ENCODE measurements around the gene MPIG6B.

Gene MPIG6B

DNA sequence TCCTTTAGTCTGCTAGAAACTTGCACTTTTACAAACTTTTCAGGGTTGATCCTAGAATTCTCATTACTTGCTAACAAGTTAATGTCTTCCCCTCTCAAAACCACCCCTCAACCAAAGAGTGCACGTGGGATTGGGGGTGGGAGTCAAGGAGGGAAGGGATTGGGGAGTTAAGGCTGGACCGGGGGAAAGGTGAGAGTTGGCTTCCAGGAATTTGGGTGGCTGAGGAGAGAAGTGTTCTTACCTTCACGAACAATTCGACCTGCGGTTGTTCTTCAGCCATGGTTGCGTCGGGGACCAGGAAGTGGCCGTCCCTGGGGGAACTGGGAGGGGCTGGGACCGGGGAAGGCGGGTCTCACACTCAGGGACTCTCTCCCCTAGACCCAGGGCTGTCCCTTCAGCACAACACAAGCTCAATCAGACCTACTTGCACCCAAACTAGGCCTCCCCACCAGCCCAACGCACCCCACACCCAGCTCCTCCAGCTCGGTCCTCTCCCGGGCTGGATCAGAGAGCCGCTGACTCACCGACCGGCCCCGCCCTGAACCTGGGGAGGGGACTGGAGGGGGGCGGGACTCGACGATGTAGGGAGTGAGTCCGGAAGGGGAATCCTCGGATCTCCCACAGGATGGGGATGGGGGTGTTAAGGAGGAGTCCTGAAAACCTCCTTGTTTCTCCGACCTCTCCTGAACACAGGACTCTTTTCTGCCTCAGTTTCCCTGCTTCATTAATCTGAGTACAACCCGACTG lies 13.0 kb downstream of the MPIG6B start, which contains the start of gene CLIC1 (continued):
- TF ChIP-seq, protein P1, sequence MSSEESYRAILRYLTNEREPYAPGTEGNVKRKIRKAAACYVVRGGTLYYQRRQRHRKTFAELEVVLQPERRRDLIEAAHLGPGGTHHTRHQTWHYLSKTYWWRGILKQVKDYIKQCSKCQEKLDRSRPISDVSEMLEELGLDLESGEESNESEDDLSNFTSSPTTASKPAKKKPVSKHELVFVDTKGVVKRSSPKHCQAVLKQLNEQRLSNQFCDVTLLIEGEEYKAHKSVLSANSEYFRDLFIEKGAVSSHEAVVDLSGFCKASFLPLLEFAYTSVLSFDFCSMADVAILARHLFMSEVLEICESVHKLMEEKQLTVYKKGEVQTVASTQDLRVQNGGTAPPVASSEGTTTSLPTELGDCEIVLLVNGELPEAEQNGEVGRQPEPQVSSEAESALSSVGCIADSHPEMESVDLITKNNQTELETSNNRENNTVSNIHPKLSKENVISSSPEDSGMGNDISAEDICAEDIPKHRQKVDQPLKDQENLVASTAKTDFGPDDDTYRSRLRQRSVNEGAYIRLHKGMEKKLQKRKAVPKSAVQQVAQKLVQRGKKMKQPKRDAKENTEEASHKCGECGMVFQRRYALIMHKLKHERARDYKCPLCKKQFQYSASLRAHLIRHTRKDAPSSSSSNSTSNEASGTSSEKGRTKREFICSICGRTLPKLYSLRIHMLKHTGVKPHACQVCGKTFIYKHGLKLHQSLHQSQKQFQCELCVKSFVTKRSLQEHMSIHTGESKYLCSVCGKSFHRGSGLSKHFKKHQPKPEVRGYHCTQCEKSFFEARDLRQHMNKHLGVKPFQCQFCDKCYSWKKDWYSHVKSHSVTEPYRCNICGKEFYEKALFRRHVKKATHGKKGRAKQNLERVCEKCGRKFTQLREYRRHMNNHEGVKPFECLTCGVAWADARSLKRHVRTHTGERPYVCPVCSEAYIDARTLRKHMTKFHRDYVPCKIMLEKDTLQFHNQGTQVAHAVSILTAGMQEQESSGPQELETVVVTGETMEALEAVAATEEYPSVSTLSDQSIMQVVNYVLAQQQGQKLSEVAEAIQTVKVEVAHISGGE (tag by site-specific recombination; conservative IDR thresholded peaks at IDR 0.05; ENCODE audit: low read depth): peak; percentile 68
- TF ChIP-seq, protein P2, sequence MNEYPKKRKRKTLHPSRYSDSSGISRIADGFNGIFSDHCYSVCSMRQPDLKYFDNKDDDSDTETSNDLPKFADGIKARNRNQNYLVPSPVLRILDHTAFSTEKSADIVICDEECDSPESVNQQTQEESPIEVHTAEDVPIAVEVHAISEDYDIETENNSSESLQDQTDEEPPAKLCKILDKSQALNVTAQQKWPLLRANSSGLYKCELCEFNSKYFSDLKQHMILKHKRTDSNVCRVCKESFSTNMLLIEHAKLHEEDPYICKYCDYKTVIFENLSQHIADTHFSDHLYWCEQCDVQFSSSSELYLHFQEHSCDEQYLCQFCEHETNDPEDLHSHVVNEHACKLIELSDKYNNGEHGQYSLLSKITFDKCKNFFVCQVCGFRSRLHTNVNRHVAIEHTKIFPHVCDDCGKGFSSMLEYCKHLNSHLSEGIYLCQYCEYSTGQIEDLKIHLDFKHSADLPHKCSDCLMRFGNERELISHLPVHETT (tag by site-specific recombination; IDR thresholded peaks at IDR 0.05): no peak
- TF ChIP-seq ZNF777 (tag by site-specific recombination; IDR thresholded peaks at IDR 0.05; ENCODE audit: borderline replicate concordance): no peak
- TF ChIP-seq ZNF837 (tag by site-specific recombination; IDR thresholded peaks at IDR 0.05): no peak
- TF ChIP-seq ZBTB21 (tag by site-specific recombination; IDR thresholded peaks at IDR 0.05): no peak
- peak; percentile 61; the same call in 1 of the 2 replicates for TF ChIP-seq ZNF394 (tag by site-specific recombination; IDR thresholded peaks at IDR 0.05; ENCODE audit: borderline replicate concordance)
- no peak for TF ChIP-seq MEIS1 (CRISPR knock-in tag; IDR thresholded peaks at IDR 0.05; ENCODE audit: borderline replicate concordance)
- TF ChIP-seq ZNF785 (tag by site-specific recombination; IDR thresholded peaks at IDR 0.05): no peak
- TF ChIP-seq ZNF24 (tag by site-specific recombination; IDR thresholded peaks at IDR 0.05): no peak
- TF ChIP-seq GFI1B (tag by site-specific recombination; IDR thresholded peaks at IDR 0.05): no peak
- peak; percentile 74; the same call in 1 of the 2 replicates for TF ChIP-seq KLF7 (tag by site-specific recombination; IDR thresholded peaks at IDR 0.05; ENCODE audit: borderline replicate concordance)
- TF ChIP-seq ZNF302 (tag by site-specific recombination; IDR thresholded peaks at IDR 0.05; ENCODE audit: low read depth): no peak
- TF ChIP-seq KLF16 (tag by site-specific recombination; IDR thresholded peaks at IDR 0.05): peak; percentile 87
- no peak for TF ChIP-seq ZNF510 (tag by site-specific recombination; IDR thresholded peaks at IDR 0.05; ENCODE audit: insufficient replicate concordance)
- 0 out of 2 replicates have a peak, but pooled peaks have one; percentile 23 for TF ChIP-seq ZNF423 (tag by site-specific recombination; IDR thresholded peaks at IDR 0.05)
- TF ChIP-seq, protein P3, sequence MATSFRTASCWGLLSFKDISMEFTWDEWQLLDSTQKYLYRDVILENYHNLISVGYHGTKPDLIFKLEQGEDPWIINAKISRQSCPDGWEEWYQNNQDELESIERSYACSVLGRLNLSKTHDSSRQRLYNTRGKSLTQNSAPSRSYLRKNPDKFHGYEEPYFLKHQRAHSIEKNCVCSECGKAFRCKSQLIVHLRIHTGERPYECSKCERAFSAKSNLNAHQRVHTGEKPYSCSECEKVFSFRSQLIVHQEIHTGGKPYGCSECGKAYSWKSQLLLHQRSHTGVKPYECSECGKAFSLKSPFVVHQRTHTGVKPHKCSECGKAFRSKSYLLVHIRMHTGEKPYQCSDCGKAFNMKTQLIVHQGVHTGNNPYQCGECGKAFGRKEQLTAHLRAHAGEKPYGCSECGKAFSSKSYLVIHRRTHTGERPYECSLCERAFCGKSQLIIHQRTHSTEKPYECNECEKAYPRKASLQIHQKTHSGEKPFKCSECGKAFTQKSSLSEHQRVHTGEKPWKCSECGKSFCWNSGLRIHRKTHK (tag by site-specific recombination; IDR thresholded peaks at IDR 0.05): no peak
- TF ChIP-seq ZNF341 (tag by site-specific recombination; IDR thresholded peaks at IDR 0.05; ENCODE audit: low read depth): peak; percentile 93
- 0 out of 2 replicates have a peak, but pooled peaks have one; percentile 50 for TF ChIP-seq ZFP37 (tag by site-specific recombination; IDR thresholded peaks at IDR 0.05)
- TF ChIP-seq ZNF404 (tag by site-specific recombination; IDR thresholded peaks at IDR 0.05): no peak
- TF ChIP-seq ZNF324 (tag by site-specific recombination; IDR thresholded peaks at IDR 0.05): no peak
- peak; percentile 68 for TF ChIP-seq KLF10 (tag by site-specific recombination; IDR thresholded peaks at IDR 0.05)
- no peak for TF ChIP-seq ZNF19 (tag by site-specific recombination; IDR thresholded peaks at IDR 0.05; ENCODE audit: low read depth)
- TF ChIP-seq, protein P4, sequence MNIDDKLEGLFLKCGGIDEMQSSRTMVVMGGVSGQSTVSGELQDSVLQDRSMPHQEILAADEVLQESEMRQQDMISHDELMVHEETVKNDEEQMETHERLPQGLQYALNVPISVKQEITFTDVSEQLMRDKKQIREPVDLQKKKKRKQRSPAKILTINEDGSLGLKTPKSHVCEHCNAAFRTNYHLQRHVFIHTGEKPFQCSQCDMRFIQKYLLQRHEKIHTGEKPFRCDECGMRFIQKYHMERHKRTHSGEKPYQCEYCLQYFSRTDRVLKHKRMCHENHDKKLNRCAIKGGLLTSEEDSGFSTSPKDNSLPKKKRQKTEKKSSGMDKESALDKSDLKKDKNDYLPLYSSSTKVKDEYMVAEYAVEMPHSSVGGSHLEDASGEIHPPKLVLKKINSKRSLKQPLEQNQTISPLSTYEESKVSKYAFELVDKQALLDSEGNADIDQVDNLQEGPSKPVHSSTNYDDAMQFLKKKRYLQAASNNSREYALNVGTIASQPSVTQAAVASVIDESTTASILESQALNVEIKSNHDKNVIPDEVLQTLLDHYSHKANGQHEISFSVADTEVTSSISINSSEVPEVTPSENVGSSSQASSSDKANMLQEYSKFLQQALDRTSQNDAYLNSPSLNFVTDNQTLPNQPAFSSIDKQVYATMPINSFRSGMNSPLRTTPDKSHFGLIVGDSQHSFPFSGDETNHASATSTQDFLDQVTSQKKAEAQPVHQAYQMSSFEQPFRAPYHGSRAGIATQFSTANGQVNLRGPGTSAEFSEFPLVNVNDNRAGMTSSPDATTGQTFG (tag by site-specific recombination; IDR thresholded peaks at IDR 0.05; ENCODE audit: borderline replicate concordance): no peak
- TF ChIP-seq ZNF155 (tag by site-specific recombination; IDR thresholded peaks at IDR 0.05): no peak
- TF ChIP-seq ZNF223 (tag by site-specific recombination; IDR thresholded peaks at IDR 0.05): no peak
- no peak for TF ChIP-seq ZNF132 (tag by site-specific recombination; IDR thresholded peaks at IDR 0.05; ENCODE audit: borderline replicate concordance)
- TF ChIP-seq ZNF146 (tag by site-specific recombination; IDR thresholded peaks at IDR 0.05): no peak
- 0 out of 2 replicates have a peak, but pooled peaks have one; percentile 3 for TF ChIP-seq ZIC2 (tag by site-specific recombination; IDR thresholded peaks at IDR 0.05)
- TF ChIP-seq ZNF311 (tag by site-specific recombination; IDR thresholded peaks at IDR 0.05; ENCODE audit: borderline replicate concordance): no peak
- no peak; the same call in 1 of the 2 replicates for TF ChIP-seq EGR2 (tag by site-specific recombination; IDR thresholded peaks at IDR 0.05; ENCODE audit: low read depth)
- TF ChIP-seq MZF1 (tag by site-specific recombination; IDR thresholded peaks at IDR 0.05; ENCODE audit: borderline replicate concordance): peak; percentile 81
- TF ChIP-seq KLF8 (tag by site-specific recombination; IDR thresholded peaks at IDR 0.05): peak; percentile 91
